Neural cell (in vitro differentiated cells): ENCODE measurements around the gene PACSIN2.

Experiments
- CTCF ChIP-seq: fragments of 450-650 bp; IDR thresholded peaks from 2 replicates; pipeline ENCODE4 v1.5.1; 2014; ENCODE audit warnings: antibody characterized with exemption, mild to moderate bottlenecking, moderate library complexity; ENCODE audit not compliant: poor library complexity, severe bottlenecking
- EP300 ChIP-seq: fragments of 450-650 bp; conservative IDR thresholded peaks from 2 replicates; pipeline ENCODE4 v1.6.1; 2014; ENCODE audit warnings: antibody characterized with exemption, mild to moderate bottlenecking, moderate library complexity; ENCODE audit not compliant: poor library complexity, severe bottlenecking
- EZH2 ChIP-seq: fragments of 200-600, 300-800 bp; shearing (Covaris generic), sonication (generic); IDR thresholded peaks from 2 replicates; pipeline ENCODE4 v1.6.1; 2014; ENCODE audit warnings: antibody characterized with exemption, low read length, borderline replicate concordance, mild to moderate bottlenecking; ENCODE audit not compliant: insufficient read depth, poor library complexity, severe bottlenecking
- MXI1 ChIP-seq: fragments of 450-650 bp; conservative IDR thresholded peaks from 2 replicates; pipeline ENCODE4 v1.6.1; 2014; ENCODE audit warnings: antibody characterized with exemption, mild to moderate bottlenecking; ENCODE audit not compliant: poor library complexity, severe bottlenecking
- POLR2AphosphoS5 ChIP-seq: IDR thresholded peaks from 2 replicates; pipeline ENCODE4 v1.6.1; 2012
- TAF1 ChIP-seq: IDR thresholded peaks from 2 replicates; pipeline ENCODE4 v1.6.1; 2012; ENCODE audit warnings: low read depth
- TF ChIP-seq, protein P1 (sequence below): IDR thresholded peaks from 2 replicates; pipeline ENCODE4 v1.6.1; 2012; ENCODE audit warnings: borderline replicate concordance

DNA sequence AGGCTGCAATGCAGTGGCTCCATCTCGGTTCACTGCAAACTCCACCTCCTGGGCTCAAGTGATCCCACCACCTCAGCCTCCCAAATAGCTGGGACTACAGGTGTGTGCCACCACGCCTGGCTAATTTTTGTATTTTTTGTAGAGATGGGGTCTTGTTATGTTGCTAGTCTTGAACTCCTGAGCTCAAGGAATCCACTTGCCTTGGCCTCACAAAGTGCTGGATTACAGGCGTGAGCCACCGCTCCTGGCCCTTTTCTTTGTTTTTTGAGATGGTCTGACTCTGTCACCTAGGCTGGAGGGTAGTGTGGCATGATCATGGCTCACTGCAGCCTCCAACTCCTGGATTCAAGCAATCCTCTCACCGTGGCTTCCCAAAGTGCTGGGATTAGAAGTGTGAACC is 178.9 kb downstream of the PACSIN2 start:
- no peak for TF ChIP-seq CTCF
- no peak for TF ChIP-seq MXI1
- no peak for TF ChIP-seq POLR2AphosphoS5
- TF ChIP-seq TAF1, result no peak
- no peak for TF ChIP-seq EZH2
- no peak for TF ChIP-seq EP300
- TF ChIP-seq, protein P1, sequence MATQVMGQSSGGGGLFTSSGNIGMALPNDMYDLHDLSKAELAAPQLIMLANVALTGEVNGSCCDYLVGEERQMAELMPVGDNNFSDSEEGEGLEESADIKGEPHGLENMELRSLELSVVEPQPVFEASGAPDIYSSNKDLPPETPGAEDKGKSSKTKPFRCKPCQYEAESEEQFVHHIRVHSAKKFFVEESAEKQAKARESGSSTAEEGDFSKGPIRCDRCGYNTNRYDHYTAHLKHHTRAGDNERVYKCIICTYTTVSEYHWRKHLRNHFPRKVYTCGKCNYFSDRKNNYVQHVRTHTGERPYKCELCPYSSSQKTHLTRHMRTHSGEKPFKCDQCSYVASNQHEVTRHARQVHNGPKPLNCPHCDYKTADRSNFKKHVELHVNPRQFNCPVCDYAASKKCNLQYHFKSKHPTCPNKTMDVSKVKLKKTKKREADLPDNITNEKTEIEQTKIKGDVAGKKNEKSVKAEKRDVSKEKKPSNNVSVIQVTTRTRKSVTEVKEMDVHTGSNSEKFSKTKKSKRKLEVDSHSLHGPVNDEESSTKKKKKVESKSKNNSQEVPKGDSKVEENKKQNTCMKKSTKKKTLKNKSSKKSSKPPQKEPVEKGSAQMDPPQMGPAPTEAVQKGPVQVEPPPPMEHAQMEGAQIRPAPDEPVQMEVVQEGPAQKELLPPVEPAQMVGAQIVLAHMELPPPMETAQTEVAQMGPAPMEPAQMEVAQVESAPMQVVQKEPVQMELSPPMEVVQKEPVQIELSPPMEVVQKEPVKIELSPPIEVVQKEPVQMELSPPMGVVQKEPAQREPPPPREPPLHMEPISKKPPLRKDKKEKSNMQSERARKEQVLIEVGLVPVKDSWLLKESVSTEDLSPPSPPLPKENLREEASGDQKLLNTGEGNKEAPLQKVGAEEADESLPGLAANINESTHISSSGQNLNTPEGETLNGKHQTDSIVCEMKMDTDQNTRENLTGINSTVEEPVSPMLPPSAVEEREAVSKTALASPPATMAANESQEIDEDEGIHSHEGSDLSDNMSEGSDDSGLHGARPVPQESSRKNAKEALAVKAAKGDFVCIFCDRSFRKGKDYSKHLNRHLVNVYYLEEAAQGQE, result no peak
